A673 (cell line): ENCODE results near the gene POPDC2. TPM values are rescaled to one million over a fixed set of nuclear protein-coding genes. Genes with fewer than 3 reads are reported as not detected.

ENCODE experiments used
- BruUV-seq: library from RNA; stranded (reverse); fragments of 400-500 nt; replicated peaks from 2 replicates; lab custom pipeline; 2021; lab: Mats Ljungman, UMichigan
- CTCF ChIA-PET: fragments of 300-600 bp; sonication (Branson Sonifier 250); formaldehyde crosslinking; loops from one replicate; lab custom pipeline; 2022; ENCODE audit warnings: antibody characterized with exemption; lab: Charles Lee
- POLR2A ChIA-PET: fragments of 300-600 bp; sonication (Branson Sonifier 250); formaldehyde crosslinking; loops from one replicate; lab custom pipeline; 2022; ENCODE audit warnings: antibody characterized with exemption; ENCODE audit not compliant: low non-redundant PET; lab: Charles Lee
- DNase-seq: peaks from one replicate; pipeline ENCODE4 v3.0.0-alpha.2; 2015; ENCODE audit warnings: low spot score
- H3K27ac ChIP-seq: fragments of 200-600 bp; sonication (generic); 2 replicates; pipeline ENCODE4 v1.5.1; 2016; ENCODE audit warnings: mixed run types, low read depth, mild to moderate bottlenecking, mixed read lengths, antibody characterized with exemption, low read length; ENCODE audit not compliant: poor library complexity, severe bottlenecking
- H3K27me3 ChIP-seq: fragments of 200-600 bp; sonication (generic); replicated peaks from 2 replicates; pipeline ENCODE4 v1.6.1; 2017; ENCODE audit warnings: mixed run types, low read depth, mild to moderate bottlenecking, mixed read lengths, antibody characterized with exemption, low read length; ENCODE audit not compliant: insufficient read depth, poor library complexity
- H3K36me3 ChIP-seq: fragments of 200-600 bp; sonication (generic); 2 replicates; pipeline ENCODE4 v1.6.1; 2016; ENCODE audit warnings: mixed run types, mild to moderate bottlenecking, mixed read lengths, antibody characterized with exemption, low read length; ENCODE audit not compliant: insufficient read depth, poor library complexity, severe bottlenecking
- H3K4me1 ChIP-seq: fragments of 200-600 bp; sonication (generic); 2 replicates; pipeline ENCODE4 v1.6.1; 2017; ENCODE audit warnings: mixed run types, mild to moderate bottlenecking, mixed read lengths, antibody characterized with exemption, low read length; ENCODE audit not compliant: insufficient read depth, poor library complexity, severe bottlenecking
- H3K4me3 ChIP-seq: fragments of 200-600 bp; sonication (generic); 2 replicates; pipeline ENCODE4 v1.5.1; 2016; ENCODE audit warnings: low read depth, mixed run types, mild to moderate bottlenecking, mixed read lengths, low read length; ENCODE audit not compliant: poor library complexity, severe bottlenecking
- H3K9me3 ChIP-seq: fragments of 200-600 bp; sonication (generic); 2 replicates; pipeline ENCODE4 v1.6.1; 2016; ENCODE audit warnings: mixed run types, low read depth, mild to moderate bottlenecking, mixed read lengths, antibody characterized with exemption, low read length; ENCODE audit not compliant: poor library complexity, severe bottlenecking
- EZH2 ChIP-seq: fragments of 200-600 bp; sonication (generic); IDR thresholded peaks from 2 replicates; pipeline ENCODE4 v1.6.1; 2017; ENCODE audit warnings: borderline replicate concordance, low read depth, mild to moderate bottlenecking, mixed read lengths, antibody characterized with exemption, low read length; ENCODE audit not compliant: poor library complexity, severe bottlenecking
- intact Hi-C: fragments of 100-400 bp; cut with micrococcal nuclease; formaldehyde crosslinking; loops from one replicate; pipeline ENCODE4 v1.10.0; 2022; ENCODE audit not compliant: unreplicated experiment
- total RNA-seq: library from RNA; stranded (reverse); gene quantifications from 2 replicates; pipeline ENCODE4 v1.2.3, GENCODE V29; 2021
- TF ChIP-seq, protein P1 (sequence below): fragments of 300-800, 200-600 bp; sonication (generic); conservative IDR thresholded peaks from 2 replicates; pipeline ENCODE4 v1.5.1; 2017; ENCODE audit warnings: low read depth, mild to moderate bottlenecking, antibody characterized with exemption, low read length, moderate library complexity, mixed read lengths

POPDC2 gene
- total RNA-seq, 1 experiment from 2014 or later = 0.99 TPM

DNA sequence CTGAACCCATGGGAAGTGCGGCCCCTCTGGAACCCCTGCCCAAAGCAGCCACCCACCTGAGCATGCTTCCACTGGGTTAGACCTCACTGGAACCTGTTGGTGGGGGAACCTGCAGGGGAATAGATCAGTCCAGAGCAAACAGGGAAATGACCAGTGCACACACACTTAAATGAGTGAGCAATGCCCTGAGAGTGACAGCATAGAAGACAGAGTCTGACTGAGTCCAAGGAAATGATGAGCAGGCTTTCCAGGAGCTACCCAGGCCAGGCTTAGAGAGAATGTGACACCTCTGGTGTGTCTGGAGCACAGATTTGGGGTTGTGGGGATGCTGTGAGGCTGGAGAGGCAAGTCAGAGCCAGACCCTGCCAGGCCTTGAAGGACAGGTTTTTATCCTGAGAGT lies 34.2 kb downstream of the POPDC2 start:
- Histone ChIP-seq H3K4me3 (no peak overlapping the region), H3K36me3 (no peaks in the 10 kb centered on the region), H3K27ac (no peak overlapping the region), H3K9me3 (no peaks in the 10 kb centered on the region), H3K4me1 (peaks cover 5% of the 10 kb centered on the region), H3K27me3 (no peaks in the 10 kb centered on the region)
- intact Hi-C loops = no loop called here
- TF ChIP-seq, protein P1, sequence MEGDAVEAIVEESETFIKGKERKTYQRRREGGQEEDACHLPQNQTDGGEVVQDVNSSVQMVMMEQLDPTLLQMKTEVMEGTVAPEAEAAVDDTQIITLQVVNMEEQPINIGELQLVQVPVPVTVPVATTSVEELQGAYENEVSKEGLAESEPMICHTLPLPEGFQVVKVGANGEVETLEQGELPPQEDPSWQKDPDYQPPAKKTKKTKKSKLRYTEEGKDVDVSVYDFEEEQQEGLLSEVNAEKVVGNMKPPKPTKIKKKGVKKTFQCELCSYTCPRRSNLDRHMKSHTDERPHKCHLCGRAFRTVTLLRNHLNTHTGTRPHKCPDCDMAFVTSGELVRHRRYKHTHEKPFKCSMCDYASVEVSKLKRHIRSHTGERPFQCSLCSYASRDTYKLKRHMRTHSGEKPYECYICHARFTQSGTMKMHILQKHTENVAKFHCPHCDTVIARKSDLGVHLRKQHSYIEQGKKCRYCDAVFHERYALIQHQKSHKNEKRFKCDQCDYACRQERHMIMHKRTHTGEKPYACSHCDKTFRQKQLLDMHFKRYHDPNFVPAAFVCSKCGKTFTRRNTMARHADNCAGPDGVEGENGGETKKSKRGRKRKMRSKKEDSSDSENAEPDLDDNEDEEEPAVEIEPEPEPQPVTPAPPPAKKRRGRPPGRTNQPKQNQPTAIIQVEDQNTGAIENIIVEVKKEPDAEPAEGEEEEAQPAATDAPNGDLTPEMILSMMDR = no peak
- TF ChIP-seq EZH2 = no peak
- no peak for DNase-seq
- CTCF ChIA-PET = no interaction called here
- BruUV-seq = no TSS peak
- POLR2A ChIA-PET = no interaction called here

GRCh38 chr3:119625451-119626153 lies 34.8 kb downstream of the POPDC2 start:
- POLR2A ChIA-PET = no interaction called here
- CTCF ChIA-PET = no interaction called here
- intact Hi-C loops = no loop called here

GRCh38 chr3:119624002-119624720 lies 36.2 kb downstream of the POPDC2 start:
- no TSS peak for BruUV-seq
- no peak for DNase-seq
- Histone ChIP-seq H3K27ac (no peak overlapping the region), H3K4me1 (peaks cover 5% of the 10 kb centered on the region), H3K9me3 (no peaks in the 10 kb centered on the region), H3K36me3 (no peaks in the 10 kb centered on the region), H3K4me3 (no peak overlapping the region), H3K27me3 (no peaks in the 10 kb centered on the region)
- intact Hi-C loops = no loop called here
- ChIA-PET POLR2A (no interaction called here), CTCF (interaction anchor here (0.7 kb wide), 1 partner anchor 837 kb away, joined by 4 read pairs; no protein-coding TSS in a partner anchor)
- no peak for TF ChIP-seq EZH2

More at GRCh38 chr3:119625451-119626153, 34.8 kb downstream of the POPDC2 start:
- no peaks in the 10 kb centered on the region for H3K27me3 ChIP-seq
- no peaks in the 10 kb centered on the region for H3K9me3 ChIP-seq
- peaks cover 5% of the 10 kb centered on the region for H3K4me1 ChIP-seq
- H3K36me3 ChIP-seq = no peaks in the 10 kb centered on the region
- no peak overlapping the region for H3K27ac ChIP-seq
- DNase-seq = peak; percentile 42
- no TSS peak for BruUV-seq
- no peak for TF ChIP-seq EZH2
- TF ChIP-seq, protein P1 = no peak
- H3K4me3 ChIP-seq = no peak overlapping the region
